Erythroblast (primary cell): ENCODE measurements around the gene DGKD.

Experiments
- GATA1 ChIP-seq: IDR thresholded peaks from 2 replicates; pipeline ENCODE4 v1.6.1; 2011; ENCODE audit warnings: low read depth, mild to moderate bottlenecking, control low read depth, low read length, moderate library complexity
- POLR2A ChIP-seq: IDR thresholded peaks from 2 replicates; pipeline ENCODE4 v1.6.1; 2011; ENCODE audit warnings: mild to moderate bottlenecking, low read length

DNA sequence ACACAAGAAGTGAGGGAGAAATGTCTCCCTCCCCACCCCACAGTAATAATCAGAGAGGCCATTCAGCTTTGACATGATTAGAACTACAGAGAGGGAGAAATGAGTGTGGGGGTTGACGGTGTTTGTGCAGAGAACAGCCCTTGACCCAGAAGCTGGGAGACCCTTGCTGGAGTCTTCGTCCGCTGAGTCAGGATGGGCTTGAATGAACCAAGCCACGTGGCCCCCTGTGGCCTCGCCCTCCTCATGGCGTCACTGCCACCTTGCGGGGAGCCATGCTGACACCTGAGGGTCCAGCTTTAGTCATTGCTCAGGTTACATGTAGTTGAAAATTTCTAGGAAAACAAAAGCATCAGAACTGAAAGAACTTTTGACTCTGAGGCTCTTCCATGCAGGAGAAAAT, 101.2 kb downstream of the DGKD start:
- TF ChIP-seq POLR2A (no peak), GATA1 (no peak)
